ENCODE results near the gene STRA6.

Gene STRA6

DNA sequence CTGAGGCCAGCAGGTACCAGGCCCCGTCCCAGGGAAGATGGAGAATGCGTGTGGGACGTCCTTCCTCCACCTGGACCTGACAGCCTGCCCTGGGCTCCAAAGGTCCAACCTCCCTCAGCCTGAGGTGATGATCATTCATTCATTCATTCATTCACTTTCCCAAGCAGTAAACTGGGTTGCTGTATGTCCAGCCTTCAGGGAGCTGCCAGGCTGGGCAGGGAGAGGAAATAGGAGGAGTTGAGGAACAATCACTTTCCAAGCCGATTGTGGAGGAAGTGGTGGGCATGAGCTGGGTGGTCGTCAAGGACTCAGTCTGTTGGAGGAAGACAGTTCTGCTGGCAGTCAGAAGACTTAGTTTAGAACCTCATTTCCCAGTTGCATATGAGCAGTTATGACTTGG lies 23.3 kb upstream of the STRA6 start:
- TF ChIP-seq, protein P1, sequence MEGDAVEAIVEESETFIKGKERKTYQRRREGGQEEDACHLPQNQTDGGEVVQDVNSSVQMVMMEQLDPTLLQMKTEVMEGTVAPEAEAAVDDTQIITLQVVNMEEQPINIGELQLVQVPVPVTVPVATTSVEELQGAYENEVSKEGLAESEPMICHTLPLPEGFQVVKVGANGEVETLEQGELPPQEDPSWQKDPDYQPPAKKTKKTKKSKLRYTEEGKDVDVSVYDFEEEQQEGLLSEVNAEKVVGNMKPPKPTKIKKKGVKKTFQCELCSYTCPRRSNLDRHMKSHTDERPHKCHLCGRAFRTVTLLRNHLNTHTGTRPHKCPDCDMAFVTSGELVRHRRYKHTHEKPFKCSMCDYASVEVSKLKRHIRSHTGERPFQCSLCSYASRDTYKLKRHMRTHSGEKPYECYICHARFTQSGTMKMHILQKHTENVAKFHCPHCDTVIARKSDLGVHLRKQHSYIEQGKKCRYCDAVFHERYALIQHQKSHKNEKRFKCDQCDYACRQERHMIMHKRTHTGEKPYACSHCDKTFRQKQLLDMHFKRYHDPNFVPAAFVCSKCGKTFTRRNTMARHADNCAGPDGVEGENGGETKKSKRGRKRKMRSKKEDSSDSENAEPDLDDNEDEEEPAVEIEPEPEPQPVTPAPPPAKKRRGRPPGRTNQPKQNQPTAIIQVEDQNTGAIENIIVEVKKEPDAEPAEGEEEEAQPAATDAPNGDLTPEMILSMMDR (IDR thresholded peaks at IDR 0.05; ENCODE audit: extremely low read depth, missing control alignments), result no peak
- no peak for DNase-seq (ENCODE audit: low spot score)

DNA sequence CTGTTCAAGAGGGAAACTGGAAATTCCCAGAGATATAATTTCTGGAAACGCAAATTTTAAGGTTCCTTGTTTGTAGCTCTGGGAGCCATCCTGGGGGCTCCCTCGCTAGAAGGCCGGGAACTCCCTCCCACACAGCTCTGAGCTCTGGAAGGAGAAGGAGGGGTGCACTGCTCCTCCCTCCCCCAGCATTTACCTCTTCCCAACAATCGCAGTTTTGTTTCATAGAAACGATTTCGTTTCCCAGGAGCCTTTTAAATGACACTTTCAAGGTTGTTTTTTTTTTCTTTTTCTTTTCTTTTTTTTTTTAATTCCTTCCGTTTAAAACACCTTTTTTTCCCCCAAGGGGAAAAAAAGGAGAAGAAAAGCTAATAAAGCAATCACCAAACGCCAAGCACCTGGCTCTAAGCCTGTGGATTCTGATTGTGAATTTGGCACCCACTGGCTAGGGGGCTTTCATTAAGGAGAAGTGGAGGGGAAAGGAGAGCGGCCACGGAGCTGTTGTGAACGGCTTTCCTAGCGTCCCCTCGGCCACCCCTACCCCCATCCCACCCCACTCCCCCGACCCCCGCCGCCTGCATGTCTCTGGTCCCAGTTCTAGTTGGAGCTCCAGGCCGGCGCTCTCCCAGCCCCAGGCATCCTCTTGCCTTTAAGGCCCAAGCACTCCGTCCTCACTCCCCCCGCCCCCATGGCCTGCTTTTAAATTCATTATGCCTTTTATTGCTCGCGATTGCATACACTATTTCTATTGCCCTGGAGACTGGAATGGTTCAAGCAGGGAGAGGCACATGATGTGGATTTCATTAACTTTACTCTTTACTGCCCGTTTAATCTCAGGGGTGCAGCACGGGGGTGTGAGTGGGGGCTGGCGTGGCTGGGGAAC lies 19.9 kb upstream of the STRA6 start:
- DNase-seq (ENCODE audit: low spot score), result no peak
- TF ChIP-seq, protein P1 (IDR thresholded peaks at IDR 0.05; ENCODE audit: extremely low read depth, missing control alignments), result no peak

- no peak for DNase-seq (ENCODE audit: low spot score)
- TF ChIP-seq, protein P1 (IDR thresholded peaks at IDR 0.05; ENCODE audit: extremely low read depth, missing control alignments), result no peak
Observed at GRCh38 chr15:74221399-74222239, 19.0 kb upstream of the STRA6 start.

DNA sequence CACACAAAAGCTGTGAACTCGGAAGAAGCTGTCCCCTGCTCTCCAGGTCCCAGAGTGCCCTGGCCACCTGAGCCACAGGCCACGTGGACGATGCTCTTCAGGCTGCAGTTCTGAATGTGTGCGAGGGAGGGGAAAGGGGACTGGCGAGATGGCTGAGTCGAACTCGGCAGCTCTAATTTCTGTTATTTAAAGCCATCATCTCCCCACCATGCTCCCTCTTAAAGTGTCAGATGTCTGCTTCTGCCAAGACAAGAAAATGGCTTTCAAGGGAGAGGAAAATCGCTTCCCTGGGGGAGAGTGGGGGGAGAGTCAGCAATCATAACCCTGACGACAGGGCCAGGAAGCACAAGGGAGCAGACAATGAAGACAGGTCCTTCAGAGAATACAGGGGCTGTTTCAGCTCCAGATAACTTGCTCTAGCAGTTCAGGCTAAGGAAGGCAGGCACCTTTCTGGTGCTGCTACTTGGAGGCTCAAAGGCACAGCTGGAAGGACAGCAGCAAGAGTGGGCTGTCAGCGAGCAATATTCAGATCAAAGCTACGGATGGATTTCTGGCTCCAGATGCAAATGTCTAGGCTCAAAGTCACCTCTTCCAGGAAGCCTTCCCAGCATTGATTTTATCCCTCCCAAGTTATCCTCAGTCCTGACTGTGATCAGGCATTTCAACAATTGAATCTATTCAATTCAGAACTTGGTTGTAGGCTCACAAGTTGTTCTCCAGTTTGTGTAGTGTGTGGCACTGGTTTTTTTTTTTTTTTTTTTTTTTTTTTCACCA lies 18.1 kb upstream of the STRA6 start:
- no peak for DNase-seq (ENCODE audit: low spot score)

DNA sequence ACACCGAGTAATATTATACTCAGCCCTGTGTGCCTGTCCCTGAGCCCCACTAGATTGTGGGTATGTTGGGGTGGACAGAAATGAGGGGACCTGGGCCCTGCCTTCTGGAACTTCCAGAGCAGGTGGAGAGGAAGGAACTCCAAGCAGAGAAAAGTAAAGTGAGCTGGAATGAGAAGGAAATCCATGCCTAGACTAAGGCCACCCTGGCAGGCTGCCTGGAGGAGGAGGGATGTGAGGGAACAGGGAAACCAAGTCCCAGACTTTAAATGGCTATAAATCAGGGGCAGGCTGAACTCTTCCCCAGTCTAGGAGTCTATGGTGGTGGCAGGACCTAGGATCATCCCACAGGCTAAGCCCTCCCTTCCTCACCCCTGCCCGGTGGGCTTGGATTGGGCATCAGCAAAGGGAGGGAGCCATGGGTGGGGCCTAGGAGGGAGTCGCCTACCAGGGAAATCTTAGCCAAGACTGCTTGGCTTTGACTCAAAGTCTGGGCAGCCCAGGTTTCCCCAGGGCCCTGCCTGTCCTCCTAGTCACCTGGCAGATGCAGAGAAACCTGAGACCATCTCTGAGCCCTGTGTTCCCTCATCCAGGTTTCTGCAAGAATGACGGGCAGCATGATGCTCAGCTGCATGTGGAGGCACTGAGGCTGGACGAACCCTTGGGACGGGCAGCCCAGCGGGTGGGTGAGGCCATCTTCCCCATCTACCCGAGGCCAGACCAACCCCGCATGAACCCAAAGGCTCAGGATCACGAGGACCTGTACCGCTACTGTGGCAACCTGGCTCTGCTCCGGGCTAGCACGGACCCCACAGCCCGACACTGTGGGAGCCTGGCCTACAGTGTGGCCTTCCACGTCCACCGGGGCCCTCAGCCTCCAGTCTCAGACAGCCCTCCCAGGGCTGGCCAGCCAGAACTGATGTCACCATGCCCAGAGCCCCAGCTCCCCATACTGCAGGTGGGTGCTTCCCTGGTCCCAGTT lies 15.6 kb upstream of the STRA6 start:
- TF ChIP-seq, protein P1 (IDR thresholded peaks at IDR 0.05; ENCODE audit: extremely low read depth, missing control alignments), result no peak
- no peak for DNase-seq (ENCODE audit: low spot score)

More for the DNA sequence above, 18.1 kb upstream of the STRA6 start:
- TF ChIP-seq, protein P1 (IDR thresholded peaks at IDR 0.05; ENCODE audit: extremely low read depth, missing control alignments), result no peak

DNA sequence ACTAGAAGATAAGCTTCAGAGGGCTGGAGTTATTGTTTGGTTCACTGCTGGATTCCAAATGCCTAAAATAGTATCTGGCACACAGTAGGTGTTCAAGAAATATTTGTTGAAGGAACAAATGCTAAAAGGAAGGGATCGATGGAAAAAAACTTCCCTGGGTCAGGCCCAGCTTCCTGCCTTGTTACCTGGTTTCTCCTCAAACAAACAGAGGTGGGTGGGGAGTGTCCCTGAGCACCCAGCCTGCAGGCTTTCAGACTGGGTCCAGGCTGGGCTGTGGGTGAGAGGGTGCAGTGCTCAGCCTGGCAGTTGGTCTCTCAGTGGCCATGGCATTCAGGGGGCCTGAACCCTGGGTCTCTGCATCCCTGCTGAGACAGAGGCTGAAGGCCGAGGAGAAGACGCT lies 14.4 kb upstream of the STRA6 start:
- TF ChIP-seq, protein P1 (IDR thresholded peaks at IDR 0.05; ENCODE audit: extremely low read depth, missing control alignments), result no peak
- DNase-seq (ENCODE audit: low spot score), result no peak

Measured in GM20000 (cell line).